PC-9 (cell line): Measurements from ENCODE around the gene POC5.

ENCODE experiments used
- CTCF ChIP-seq: fragments of 200-600 bp; sonication (generic); conservative IDR thresholded peaks from 2 replicates; pipeline ENCODE4 v1.6.1; 2017; ENCODE audit warnings: mixed run types, antibody characterized with exemption, mild to moderate bottlenecking, moderate library complexity
- EZH2 ChIP-seq: fragments of 200-600 bp; sonication (generic); IDR thresholded peaks from 2 replicates; pipeline ENCODE4 v1.8.0; 2017; ENCODE audit warnings: antibody characterized with exemption, low read depth

GRCh38 chr5:75690669-75691068 lies 26.6 kb downstream of the POC5 start:
- TF ChIP-seq CTCF = no peak
- TF ChIP-seq EZH2 = no peak
